GM13977 (cell line): ENCODE measurements around the gene LYSMD3.

Source experiments
- DNase-seq: peaks from one replicate; pipeline ENCODE4 v3.0.0; 2012; ENCODE audit warnings: low spot score
- CTCF ChIP-seq: IDR thresholded peaks from 2 replicates; pipeline ENCODE4 v1.5.1; 2012; ENCODE audit warnings: mild to moderate bottlenecking, control low read depth; ENCODE audit not compliant: insufficient read depth; ENCODE audit errors: extremely low read depth, missing control alignments
- in situ Hi-C: fragments of 300-500 bp; cut with MboI; formaldehyde crosslinking; loops from one replicate; pipeline ENCODE4 v1.12.0; 2022; ENCODE audit warnings: low sequenced_read_pairs, low pct_unique_long_range_greater_than_20kb, mixed read lengths, inconsistent platforms; ENCODE audit not compliant: unreplicated experiment

The LYSMD3 gene

DNA sequence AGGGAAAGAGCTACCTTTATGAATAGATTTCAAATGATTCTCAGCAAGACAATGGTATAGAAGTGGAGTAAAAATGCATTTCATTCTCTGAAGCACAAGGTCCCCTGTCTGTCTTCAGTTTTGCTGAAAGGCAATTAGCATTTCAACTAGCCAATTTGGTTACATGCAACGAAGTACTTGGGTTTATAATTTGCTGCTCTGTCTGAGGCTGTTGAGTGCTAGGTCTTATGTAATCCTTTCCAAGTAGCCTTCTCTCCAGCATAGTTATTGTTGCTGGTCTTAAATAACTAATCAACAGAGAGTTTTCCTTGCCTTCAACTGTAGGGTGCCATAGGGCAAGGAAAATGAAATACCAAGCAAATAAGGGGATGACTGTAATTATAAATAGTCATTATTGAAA is 33.7 kb upstream of the LYSMD3 start:
- in situ Hi-C loops = no loop called here
- no peak for TF ChIP-seq CTCF
- DNase-seq = no peak

GRCh38 chr5:90562341-90562740 is 33.0 kb upstream of the LYSMD3 start:
- no peak for DNase-seq
- TF ChIP-seq CTCF = no peak
- in situ Hi-C loops = no loop called here

DNA sequence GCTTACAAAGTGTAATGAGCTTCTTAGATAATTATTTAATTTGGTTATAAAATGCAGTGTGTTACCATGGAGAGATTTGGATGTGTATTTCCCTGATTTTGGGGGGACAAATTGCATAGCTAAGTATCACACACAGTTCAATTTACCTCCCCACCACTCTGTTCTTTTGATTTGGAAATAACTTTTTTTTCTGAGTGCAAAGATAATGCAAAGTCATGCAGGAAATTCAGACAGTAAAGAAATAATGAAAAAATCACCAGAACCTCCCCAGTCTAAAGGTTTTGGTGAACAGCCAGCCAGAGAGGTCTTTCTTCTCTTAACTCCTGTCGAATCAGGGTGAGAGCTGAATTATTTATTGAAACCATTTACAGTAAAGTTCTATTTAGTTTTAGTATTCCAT is 32.4 kb upstream of the LYSMD3 start:
- TF ChIP-seq CTCF = no peak
- no peak for DNase-seq
- in situ Hi-C loops = no loop called here

GRCh38 chr5:90560771-90561170 is 31.4 kb upstream of the LYSMD3 start:
- DNase-seq = no peak
- in situ Hi-C loops = no loop called here
- TF ChIP-seq CTCF = no peak

DNA sequence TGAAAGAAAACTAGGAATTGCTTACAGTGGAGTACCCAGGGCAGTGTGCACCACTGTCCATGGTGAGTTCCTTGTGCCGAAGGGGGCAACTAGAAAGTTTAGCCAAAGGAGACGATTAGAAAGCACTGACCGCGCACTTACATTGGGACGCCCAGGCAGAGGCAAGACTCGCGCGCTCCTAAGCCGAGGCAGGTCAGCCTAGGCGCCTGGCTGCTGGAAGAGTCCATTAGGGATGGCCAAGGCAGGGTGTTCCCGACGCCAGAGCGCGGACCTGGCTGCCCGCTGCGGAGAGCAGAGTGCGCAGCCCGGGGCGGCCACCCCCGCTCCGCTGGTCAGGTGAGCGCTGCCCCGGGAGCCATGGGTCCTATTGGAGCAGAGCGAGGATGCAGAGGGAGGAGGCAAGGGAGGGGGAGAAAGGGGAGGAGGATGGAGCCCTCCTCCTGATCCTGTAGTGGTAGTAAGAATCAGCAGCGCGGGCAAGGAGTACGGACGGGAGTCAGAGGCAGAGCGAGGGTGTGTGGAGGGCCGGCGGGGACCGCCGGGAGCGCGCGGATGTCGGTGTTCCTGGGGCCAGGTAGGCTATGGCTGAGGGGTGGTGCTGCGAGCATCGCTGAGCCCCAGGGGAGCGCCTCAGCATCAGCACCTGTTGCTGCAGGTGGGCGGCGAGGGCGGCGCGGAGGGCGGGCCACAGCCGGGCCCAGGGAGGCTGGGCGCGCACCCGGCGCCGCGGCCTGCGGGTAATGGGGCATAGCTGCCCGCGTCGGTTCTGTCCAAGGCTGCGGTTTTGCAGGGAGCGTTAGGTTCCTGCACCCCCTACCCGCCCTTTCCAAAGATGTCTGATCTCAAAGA is 29.2 kb upstream of the LYSMD3 start, which contains the start of gene ADGRV1:
TSS of gene ADGRV1 (plus strand) at position 454 of the 849 bp plus-strand sequence. CDS start at position 553, 99 bp downstream.
- TF ChIP-seq CTCF = no peak
- in situ Hi-C loops = no loop called here
- peak; percentile 28 for DNase-seq

- no peak for DNase-seq
- TF ChIP-seq CTCF = no peak
These were observed 28.5 kb upstream of the LYSMD3 start for GRCh38 chr5:90557871-90558270.

More at GRCh38 chr5:90557871-90558270, 28.5 kb upstream of the LYSMD3 start:
- in situ Hi-C loops = no loop called here
